Sigmoid colon (tissue), 4 donors: ENCODE results near the gene TMA16.

Experiments used
- EP300 ChIP-seq, 4 donors: sonication (generic); formaldehyde crosslinking; IDR thresholded peaks; one replicate each; pipeline ENCODE4 v1.6.1; 2017; ENCODE audit warnings: antibody characterized with exemption in 4 of 4
- POLR2A ChIP-seq, 2 donors: fragments of 450-650 bp; IDR thresholded peaks; one replicate each; pipeline ENCODE4 v1.6.1; 2016; ENCODE audit warnings: antibody characterized with exemption in 2 of 2, mild to moderate bottlenecking in 2 of 2, moderate library complexity in 2 of 2
- POLR2AphosphoS5 ChIP-seq, 4 donors: sonication (generic); formaldehyde crosslinking; IDR thresholded peaks; one replicate each; pipeline ENCODE4 v1.6.1; 2017; ENCODE audit warnings: antibody characterized with exemption in 4 of 4
- TF ChIP-seq, protein P1 (sequence below), 4 experiments: fragments of 450-650 bp in 3 of 4; fragments of 200-600 bp in 1 of 4; IDR thresholded peaks; one replicate each; pipeline ENCODE4 v1.5.1; 2016 to 2019; ENCODE audit warnings: antibody characterized with exemption in 4 of 4, mild to moderate bottlenecking in 3 of 4, moderate library complexity in 2 of 4

DNA sequence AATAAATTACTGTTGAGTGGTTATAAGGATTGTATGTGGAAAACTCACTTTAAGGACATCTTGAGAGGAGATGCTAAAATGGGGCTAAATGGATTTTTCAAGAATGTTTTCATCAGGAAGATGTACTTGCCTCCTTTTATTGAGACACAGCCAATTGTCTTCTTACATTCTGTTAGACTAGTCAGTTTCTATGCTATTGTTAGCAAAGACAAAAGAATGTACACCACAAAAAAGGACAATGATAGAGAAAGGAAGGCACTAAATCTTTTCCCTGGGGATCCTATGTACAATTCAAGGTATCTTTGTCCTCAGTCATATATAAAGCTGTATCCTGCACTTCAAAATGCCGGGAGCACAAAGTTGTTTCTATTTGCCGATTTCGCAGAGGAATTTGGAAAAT lies 42.6 kb downstream of the TMA16 start:
- TF ChIP-seq, protein P1, sequence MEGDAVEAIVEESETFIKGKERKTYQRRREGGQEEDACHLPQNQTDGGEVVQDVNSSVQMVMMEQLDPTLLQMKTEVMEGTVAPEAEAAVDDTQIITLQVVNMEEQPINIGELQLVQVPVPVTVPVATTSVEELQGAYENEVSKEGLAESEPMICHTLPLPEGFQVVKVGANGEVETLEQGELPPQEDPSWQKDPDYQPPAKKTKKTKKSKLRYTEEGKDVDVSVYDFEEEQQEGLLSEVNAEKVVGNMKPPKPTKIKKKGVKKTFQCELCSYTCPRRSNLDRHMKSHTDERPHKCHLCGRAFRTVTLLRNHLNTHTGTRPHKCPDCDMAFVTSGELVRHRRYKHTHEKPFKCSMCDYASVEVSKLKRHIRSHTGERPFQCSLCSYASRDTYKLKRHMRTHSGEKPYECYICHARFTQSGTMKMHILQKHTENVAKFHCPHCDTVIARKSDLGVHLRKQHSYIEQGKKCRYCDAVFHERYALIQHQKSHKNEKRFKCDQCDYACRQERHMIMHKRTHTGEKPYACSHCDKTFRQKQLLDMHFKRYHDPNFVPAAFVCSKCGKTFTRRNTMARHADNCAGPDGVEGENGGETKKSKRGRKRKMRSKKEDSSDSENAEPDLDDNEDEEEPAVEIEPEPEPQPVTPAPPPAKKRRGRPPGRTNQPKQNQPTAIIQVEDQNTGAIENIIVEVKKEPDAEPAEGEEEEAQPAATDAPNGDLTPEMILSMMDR (IDR thresholded peaks at IDR 0.05), result no peak
- no peak for TF ChIP-seq POLR2AphosphoS5 (IDR thresholded peaks at IDR 0.05)
- no peak for TF ChIP-seq POLR2A (IDR thresholded peaks at IDR 0.05)
- no peak for TF ChIP-seq EP300 (IDR thresholded peaks at IDR 0.05)
